22Rv1 (cell line): ENCODE data around the gene AFP.

Experiments used
- ZFX ChIP-seq: fragments of 450-650 bp; IDR thresholded peaks from 2 replicates; pipeline ENCODE4 v1.6.1; 2017; ENCODE audit warnings: antibody characterized with exemption, borderline replicate concordance
- TF ChIP-seq, protein P1 (sequence below): fragments of 450-650 bp; IDR thresholded peaks from 2 replicates; pipeline ENCODE4 v1.5.1; 2017; ENCODE audit warnings: mild to moderate bottlenecking

DNA sequence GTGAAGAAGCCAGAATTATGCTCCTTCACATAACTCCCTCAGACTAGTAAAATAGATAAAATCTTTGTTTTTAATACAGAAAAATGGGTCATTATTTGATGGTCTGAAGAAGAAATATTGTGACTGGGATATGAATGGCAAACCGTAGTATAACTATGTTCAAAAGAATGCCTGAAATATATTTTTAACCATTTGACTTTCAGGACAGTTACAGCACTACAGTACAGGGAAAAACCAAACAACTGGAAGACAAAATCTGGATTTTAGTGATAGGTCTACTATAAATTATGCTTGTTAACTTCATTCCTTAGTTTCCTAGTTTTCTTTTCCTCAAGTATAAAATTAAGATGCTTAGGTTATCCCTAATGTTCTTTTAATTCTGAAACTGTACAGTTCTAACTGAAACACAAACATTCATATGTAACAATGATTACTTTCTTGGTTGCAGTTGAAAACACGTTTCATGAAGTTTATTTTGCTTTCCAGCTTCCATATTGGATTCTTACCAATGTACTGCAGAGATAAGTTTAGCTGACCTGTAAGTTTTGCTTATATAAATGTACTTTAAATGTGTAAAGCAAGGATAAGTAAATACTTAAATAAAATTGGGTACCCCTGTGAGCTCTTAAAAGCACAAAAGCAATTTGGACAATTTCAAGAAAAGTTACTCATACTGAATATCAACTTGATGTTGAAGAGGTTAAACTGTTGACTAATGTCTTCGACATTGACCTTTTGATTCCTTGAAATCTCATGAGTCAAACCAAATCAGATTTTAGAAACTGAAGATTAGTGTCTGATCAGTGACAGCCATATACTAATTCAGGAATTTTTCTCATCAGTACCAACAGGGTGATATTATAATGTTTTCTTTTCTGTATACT, 895 bp downstream of the AFP start:
- TF ChIP-seq, protein P1, sequence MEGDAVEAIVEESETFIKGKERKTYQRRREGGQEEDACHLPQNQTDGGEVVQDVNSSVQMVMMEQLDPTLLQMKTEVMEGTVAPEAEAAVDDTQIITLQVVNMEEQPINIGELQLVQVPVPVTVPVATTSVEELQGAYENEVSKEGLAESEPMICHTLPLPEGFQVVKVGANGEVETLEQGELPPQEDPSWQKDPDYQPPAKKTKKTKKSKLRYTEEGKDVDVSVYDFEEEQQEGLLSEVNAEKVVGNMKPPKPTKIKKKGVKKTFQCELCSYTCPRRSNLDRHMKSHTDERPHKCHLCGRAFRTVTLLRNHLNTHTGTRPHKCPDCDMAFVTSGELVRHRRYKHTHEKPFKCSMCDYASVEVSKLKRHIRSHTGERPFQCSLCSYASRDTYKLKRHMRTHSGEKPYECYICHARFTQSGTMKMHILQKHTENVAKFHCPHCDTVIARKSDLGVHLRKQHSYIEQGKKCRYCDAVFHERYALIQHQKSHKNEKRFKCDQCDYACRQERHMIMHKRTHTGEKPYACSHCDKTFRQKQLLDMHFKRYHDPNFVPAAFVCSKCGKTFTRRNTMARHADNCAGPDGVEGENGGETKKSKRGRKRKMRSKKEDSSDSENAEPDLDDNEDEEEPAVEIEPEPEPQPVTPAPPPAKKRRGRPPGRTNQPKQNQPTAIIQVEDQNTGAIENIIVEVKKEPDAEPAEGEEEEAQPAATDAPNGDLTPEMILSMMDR, result no peak
- TF ChIP-seq ZFX, result no peak
